Parathyroid adenoma (tissue), 2 donors: ENCODE results near the gene LRRC1.

ENCODE experiments used
- H2AFZ ChIP-seq: fragments of 300-600 bp; sonication (generic); one replicate; pipeline ENCODE4 v1.7.0; 2017; ENCODE audit warnings: antibody characterized with exemption, mild to moderate bottlenecking
- H3K27ac ChIP-seq: fragments of 300-600 bp; sonication (generic); one replicate; pipeline ENCODE4 v1.7.0; 2017
- H3K27me3 ChIP-seq: fragments of 300-600 bp; sonication (generic); one replicate; pipeline ENCODE4 v1.7.0; 2017; ENCODE audit warnings: low read length; ENCODE audit not compliant: control insufficient read depth, insufficient read depth
- H3K36me3 ChIP-seq: fragments of 300-600 bp; sonication (generic); one replicate; pipeline ENCODE4 v1.7.0; 2017; ENCODE audit warnings: low read length; ENCODE audit not compliant: control insufficient read depth, insufficient read depth
- H3K4me1 ChIP-seq: fragments of 300-600 bp; sonication (generic); one replicate; pipeline ENCODE4 v1.7.0; 2017; ENCODE audit warnings: control low read depth
- H3K4me2 ChIP-seq: fragments of 300-600 bp; sonication (generic); one replicate; pipeline ENCODE4 v1.7.0; 2017; ENCODE audit warnings: low read length
- H3K4me3 ChIP-seq: fragments of 300-600 bp; sonication (generic); one replicate; pipeline ENCODE4 v1.7.0; 2017; ENCODE audit warnings: low read depth, low read length
- H3K79me2 ChIP-seq: fragments of 300-600 bp; sonication (generic); one replicate; pipeline ENCODE4 v1.7.0; 2017; ENCODE audit warnings: control low read depth
- H3K9ac ChIP-seq: fragments of 300-600 bp; sonication (generic); one replicate; pipeline ENCODE4 v1.7.0; 2017; ENCODE audit warnings: mild to moderate bottlenecking
- H3K9me3 ChIP-seq: fragments of 300-600 bp; sonication (generic); one replicate; pipeline ENCODE4 v1.7.0; 2017; ENCODE audit warnings: low read length; ENCODE audit not compliant: control insufficient read depth
- TF ChIP-seq, protein P1 (sequence below): fragments of 300-600 bp; sonication (generic); IDR thresholded peaks from one replicate; pipeline ENCODE4 v1.7.0; 2017; ENCODE audit warnings: antibody characterized with exemption, mild to moderate bottlenecking
- donor health status: primary hyperparathyroidism.

Gene LRRC1

GRCh38 chr6:53831081-53831869 is 36.5 kb downstream of the LRRC1 start:
- no peaks in the 10 kb centered on the region for H3K36me3 ChIP-seq
- peaks cover 35% of the 10 kb centered on the region for H3K79me2 ChIP-seq
- H3K9ac ChIP-seq = no peak overlapping the region
- no peak overlapping the region for H3K4me2 ChIP-seq
- peaks cover 41% of the 10 kb centered on the region for H3K4me1 ChIP-seq
- H3K9me3 ChIP-seq = no peaks in the 10 kb centered on the region
- H3K27ac ChIP-seq = no peak overlapping the region
- TF ChIP-seq, protein P1, sequence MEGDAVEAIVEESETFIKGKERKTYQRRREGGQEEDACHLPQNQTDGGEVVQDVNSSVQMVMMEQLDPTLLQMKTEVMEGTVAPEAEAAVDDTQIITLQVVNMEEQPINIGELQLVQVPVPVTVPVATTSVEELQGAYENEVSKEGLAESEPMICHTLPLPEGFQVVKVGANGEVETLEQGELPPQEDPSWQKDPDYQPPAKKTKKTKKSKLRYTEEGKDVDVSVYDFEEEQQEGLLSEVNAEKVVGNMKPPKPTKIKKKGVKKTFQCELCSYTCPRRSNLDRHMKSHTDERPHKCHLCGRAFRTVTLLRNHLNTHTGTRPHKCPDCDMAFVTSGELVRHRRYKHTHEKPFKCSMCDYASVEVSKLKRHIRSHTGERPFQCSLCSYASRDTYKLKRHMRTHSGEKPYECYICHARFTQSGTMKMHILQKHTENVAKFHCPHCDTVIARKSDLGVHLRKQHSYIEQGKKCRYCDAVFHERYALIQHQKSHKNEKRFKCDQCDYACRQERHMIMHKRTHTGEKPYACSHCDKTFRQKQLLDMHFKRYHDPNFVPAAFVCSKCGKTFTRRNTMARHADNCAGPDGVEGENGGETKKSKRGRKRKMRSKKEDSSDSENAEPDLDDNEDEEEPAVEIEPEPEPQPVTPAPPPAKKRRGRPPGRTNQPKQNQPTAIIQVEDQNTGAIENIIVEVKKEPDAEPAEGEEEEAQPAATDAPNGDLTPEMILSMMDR = no peak
- no peak overlapping the region for H2AFZ ChIP-seq
- no peaks in the 10 kb centered on the region for H3K27me3 ChIP-seq
- no peak overlapping the region for H3K4me3 ChIP-seq

- TF ChIP-seq, protein P1 = no peak
- Histone ChIP-seq H3K27me3 (no peaks in the 10 kb centered on the region), H3K4me3 (no peak overlapping the region), H3K27ac (no peak overlapping the region), H3K9me3 (no peaks in the 10 kb centered on the region), H3K4me2 (no peak overlapping the region), H3K79me2 (peaks cover 28% of the 10 kb centered on the region), H3K36me3 (no peaks in the 10 kb centered on the region), H2AFZ (no peak overlapping the region), H3K9ac (no peak overlapping the region), H3K4me1 (peaks cover 37% of the 10 kb centered on the region)
These were observed 37.3 kb downstream of the LRRC1 start for GRCh38 chr6:53831936-53832660.

DNA sequence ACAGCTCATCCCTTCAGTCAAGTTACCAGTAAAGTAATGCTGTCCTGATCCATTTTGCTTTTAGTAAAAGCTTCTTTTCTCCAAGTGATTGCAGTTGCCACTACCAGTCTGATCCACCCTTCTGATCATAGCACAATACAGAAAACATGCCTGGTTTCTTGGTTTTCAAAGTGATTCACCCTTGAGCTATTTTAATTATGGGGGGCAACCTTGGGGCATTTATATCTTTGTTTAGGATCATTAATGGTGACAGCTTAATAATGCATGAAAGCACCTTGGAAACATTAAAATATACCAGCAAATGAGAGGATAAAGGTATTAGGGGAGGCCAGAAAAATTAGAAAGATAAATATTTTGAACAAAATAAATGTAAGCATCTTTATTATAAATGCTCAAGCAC is 38.4 kb downstream of the LRRC1 start:
- Histone ChIP-seq H3K36me3 (no peaks in the 10 kb centered on the region), H3K9ac (no peak overlapping the region), H3K4me2 (no peak overlapping the region), H3K79me2 (peaks cover 19% of the 10 kb centered on the region), H3K4me3 (no peak overlapping the region), H3K9me3 (no peaks in the 10 kb centered on the region), H2AFZ (no peak overlapping the region), H3K4me1 (peaks cover 35% of the 10 kb centered on the region), H3K27me3 (no peaks in the 10 kb centered on the region), H3K27ac (no peak overlapping the region)
- TF ChIP-seq, protein P1 = no peak

DNA sequence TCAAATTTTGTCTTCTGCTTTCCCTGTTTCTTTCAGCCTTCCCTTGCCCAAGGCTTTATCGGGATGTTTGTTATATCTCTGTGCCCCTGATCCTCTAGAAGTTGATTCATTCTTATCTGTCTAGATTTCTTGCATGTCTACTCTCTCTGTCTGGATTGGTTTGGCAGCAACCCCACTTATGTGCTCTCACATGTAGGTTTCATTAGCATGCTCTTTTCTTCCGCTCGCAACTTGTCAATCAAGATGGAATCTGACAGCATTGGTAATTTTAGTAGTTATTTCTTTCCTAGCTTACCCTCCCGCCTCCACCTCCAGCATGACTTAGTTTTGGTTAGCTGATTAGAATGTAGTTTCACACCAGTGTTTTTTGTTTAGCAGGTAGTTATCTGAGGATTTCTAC is 39.3 kb downstream of the LRRC1 start:
- Histone ChIP-seq H3K4me1 (peaks cover 28% of the 10 kb centered on the region), H3K4me3 (no peak overlapping the region), H3K27me3 (no peaks in the 10 kb centered on the region), H3K36me3 (no peaks in the 10 kb centered on the region), H3K9ac (no peak overlapping the region), H3K9me3 (no peaks in the 10 kb centered on the region), H3K79me2 (peaks cover 11% of the 10 kb centered on the region), H3K27ac (no peak overlapping the region), H3K4me2 (no peak overlapping the region), H2AFZ (no peak overlapping the region)
- TF ChIP-seq, protein P1 = no peak
